HG03354 (cell line): ENCODE data around the gene ZNF726.
"Not testable (repeated sequence)": the region's sequence is repeated elsewhere in the genome, so short reads cannot be mapped to it uniquely, and the experiment has no call there.

Source experiments
- ATAC-seq: cut with Tn5 transposase; IDR thresholded peaks from one replicate; pipeline ENCODE4 v1.9.1; 2021; ENCODE audit warnings: mild to moderate bottlenecking; ENCODE audit not compliant: unreplicated experiment, poor library complexity, severe bottlenecking

Gene ZNF726

DNA sequence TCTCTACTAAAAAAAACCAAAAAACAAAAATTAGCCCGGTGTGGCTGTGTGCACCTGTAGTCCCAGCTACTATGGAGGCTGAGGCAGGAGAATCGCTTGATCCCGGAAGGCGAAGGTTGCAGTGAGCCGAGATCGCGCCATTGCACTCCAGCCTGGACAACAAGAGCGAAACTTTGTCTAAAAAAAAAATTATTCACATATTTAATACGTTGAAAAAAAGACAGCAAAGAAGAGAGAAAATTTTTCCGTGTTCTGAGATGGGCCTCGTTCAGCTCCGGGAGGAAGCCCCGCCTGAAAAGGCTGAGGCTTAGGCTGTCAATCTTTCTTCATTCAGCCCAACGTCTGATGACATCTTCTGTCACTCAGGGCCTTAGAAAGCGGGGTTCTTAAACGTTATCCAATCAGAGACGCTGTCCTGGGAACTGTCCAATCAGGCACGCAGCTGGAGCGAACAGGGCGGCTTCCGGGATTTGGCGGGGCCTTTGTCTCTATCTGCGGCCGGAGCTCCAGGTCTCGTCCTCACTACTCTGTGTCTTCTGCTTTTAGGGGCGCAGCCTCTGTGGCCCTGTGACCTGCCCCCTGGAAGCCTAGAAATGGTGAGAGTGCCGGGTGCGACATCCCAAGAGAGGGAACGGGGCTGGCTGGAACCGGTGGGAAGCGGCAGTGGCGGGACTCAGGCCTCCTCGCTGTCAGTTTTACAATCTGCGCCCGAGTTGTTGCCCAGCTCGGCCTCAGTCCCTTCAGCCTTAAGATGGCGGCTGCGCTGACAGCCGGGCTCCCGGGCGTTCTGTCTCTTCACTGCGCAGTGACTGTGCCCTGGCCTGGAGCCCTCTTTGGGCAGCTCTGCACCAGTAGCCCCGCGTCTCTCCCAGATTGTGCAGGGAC, at the start of gene ZNF726:
TSS of gene ZNF726 (plus strand) at position 485 of the 885 bp plus-strand sequence. CDS start at position 594, 109 bp downstream.
- ATAC-seq, result peak; percentile 96

- ATAC-seq, result no peak
Measured at GRCh38 chr19:23867895-23868294, 46.8 kb upstream of the ZNF726 start.

GRCh38 chr19:23868630-23869029, 46.1 kb upstream of the ZNF726 start:
- ATAC-seq, result no peak

GRCh38 chr19:23872282-23872919, 42.3 kb upstream of the ZNF726 start:
- ATAC-seq, result no peak

DNA sequence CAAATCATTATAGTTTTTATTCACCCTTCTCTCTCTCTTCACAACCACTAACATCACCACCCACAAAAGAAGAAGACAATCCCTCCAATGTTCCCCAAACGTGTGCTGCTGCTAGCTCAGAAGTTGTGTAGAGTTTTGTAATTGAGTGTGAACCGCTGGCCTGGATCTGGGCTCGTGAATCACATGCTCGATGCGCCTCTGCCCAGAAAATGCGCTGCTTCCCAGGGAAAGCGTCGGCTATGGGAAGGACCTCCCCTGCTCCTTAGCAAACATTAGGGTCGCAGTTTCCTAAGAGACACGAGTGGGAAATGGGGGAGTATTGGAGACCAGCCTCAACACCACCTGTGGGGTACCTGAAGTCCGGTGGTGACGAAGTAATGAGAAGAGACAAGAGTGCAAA, 38.4 kb upstream of the ZNF726 start:
- ATAC-seq, result no peak

DNA sequence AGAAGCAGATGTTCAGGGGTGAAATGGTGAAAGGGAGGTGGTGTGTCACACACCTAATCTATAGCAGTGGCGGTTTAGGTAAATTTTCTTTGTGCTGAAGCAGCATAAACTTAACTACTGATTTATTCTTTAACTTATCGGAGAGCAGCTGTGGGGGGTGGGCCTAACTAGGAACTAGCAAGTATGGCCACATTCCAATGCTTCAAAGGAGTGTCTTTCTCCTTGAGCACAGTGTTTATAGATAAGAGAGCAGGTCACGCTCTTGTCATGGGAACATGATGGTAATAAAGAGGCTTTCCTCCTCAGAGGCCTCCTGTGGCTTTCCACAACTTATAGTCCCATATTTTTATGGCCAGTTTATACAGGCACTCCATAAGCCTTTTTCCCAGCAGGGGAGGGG, 37.9 kb upstream of the ZNF726 start:
- ATAC-seq, result not testable (repeated sequence)

DNA sequence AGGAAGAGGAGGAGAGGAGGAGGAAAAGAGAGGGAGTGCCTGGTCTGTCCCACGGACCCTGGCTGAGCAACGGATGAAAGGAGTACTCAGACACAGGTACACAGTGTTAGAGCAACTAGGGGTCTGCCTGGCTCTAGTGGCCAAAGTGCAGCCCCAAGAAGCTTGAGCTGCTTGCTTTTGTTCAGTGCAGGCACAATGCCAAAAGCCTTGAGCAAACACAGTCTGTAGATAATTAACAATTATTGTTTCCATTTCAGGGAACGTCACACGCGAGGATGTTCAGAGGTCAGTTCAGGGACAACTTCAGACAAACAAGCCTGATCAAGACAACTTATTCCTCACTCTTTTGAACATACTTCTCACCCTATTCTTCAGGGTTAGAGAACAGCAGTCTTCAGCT, 32.2 kb upstream of the ZNF726 start:
- no peak for ATAC-seq

DNA sequence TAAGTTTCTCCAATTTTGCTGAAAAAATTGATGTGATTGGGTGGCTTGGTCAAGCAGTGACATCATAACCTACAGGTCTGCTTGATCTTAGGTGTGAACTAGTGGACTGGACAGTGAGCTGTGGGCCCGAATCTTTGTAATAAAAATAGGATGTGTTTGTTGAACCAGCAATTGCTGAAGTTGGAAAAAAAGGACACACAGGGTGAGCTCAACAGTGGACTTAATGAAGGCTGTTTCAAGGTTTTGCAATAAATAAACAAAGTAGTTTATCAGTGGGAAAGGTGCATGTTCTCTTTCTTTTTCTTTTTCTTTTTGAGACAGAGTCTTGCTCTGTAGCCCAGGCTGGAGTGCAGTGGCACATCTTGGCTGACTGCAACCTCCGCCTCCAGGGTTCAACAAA, 30.3 kb upstream of the ZNF726 start:
- no peak for ATAC-seq

DNA sequence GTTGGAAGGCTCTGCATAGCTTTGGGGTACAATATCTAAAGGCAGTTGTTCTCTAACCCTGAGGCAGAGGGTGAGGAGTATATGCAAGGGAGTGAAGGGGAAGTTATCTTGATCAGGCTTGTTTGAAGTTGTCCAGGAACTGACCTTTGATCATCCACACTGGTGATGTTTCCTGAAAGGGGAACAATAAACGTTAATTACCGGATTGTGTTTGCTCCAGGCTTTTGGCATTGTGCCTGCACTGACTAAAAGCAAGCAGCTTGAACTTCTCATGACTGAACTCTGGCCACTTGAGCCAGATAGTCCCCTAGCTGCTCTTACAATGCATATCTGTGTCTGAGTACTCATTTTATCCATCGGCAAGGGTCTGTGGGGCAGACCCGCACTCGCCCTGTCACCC, 27.0 kb upstream of the ZNF726 start:
- no peak for ATAC-seq

GRCh38 chr19:23896096-23896495, 18.6 kb upstream of the ZNF726 start:
- ATAC-seq, result not testable (repeated sequence)

- ATAC-seq, result no peak
Measured at GRCh38 chr19:23896912-23897311, 17.8 kb upstream of the ZNF726 start.

GRCh38 chr19:23901360-23901759, 13.3 kb upstream of the ZNF726 start:
- no peak for ATAC-seq

GRCh38 chr19:23904406-23904805, 10.3 kb upstream of the ZNF726 start:
- ATAC-seq, result no peak

DNA sequence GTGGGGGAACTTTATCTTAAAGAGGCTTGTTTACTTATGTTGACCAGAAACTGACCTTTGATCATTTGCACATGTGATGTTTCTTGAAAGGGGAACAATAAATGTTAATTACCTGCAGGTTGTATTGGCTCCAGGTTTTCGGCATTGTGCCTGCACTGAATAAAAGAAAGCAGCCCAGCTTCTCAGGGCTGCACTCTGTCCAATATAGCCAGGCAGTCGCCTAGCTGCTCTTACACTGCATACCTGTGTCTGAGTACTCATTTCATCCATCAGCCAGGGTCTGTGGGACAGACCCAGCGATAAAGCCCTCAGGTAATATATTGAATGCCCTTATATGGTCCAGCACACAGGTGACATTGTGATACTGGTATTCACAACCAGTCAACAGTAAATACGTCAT, 8.9 kb upstream of the ZNF726 start:
- no peak for ATAC-seq

GRCh38 chr19:23906835-23907234, 7.9 kb upstream of the ZNF726 start:
- ATAC-seq, result no peak

DNA sequence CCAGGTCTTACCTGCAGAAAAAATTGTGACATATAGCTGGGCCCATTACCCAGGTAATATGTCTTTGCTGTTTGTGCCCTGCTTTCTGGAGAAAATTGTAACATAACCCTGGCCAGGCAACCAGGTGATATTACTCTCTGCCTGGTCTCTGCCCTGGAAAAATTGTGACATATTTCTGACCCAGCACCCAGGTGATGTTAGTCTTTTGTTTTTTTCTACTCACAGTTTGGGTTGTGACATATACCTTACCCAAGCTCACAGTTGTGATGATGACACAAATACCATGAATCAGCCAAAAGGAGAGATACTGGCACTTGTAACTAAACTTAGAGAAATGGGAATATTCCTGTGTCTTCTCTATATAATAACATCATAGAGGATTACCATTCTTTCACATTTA, 6.5 kb upstream of the ZNF726 start:
- ATAC-seq, result no peak

- ATAC-seq, result no peak
Measured at GRCh38 chr19:23909222-23909621, 5.5 kb upstream of the ZNF726 start.

GRCh38 chr19:23913931-23914330, 755 bp upstream of the ZNF726 start:
- ATAC-seq, result no peak

GRCh38 chr19:23916991-23917390, 2.3 kb downstream of the ZNF726 start:
- ATAC-seq, result no peak

DNA sequence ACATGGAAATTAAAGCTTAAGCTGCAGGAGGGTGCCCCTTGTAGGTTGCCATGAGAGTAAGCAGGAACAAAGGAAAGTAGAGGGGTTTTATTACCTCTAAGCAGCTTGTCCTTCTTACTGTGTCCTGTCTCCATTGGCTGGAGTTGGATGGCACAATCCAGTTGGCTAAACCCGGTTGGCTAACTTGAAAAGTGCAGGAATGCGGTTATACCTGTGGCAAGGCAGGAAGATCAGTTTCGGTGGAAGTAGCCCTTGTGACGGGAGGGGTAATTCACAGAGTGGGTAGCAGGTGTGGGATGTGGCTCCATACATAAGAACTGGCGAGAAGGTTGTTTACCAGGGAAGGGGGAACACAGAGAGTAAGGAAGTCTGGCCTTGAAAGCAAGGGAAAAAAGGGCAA, 3.2 kb downstream of the ZNF726 start:
- no peak for ATAC-seq

- no peak for ATAC-seq
Measured at GRCh38 chr19:23925285-23925684, 10.6 kb downstream of the ZNF726 start.
